Natural killer cell (primary cell): ENCODE measurements around the gene MAP7D3. TPM values are rescaled to one million over a fixed set of nuclear protein-coding genes. Genes with fewer than 3 reads are reported as not detected.

Experiments used
- ATAC-seq, 3 donors: fragments of 150-1000 bp in 2 of 3; fragments of 200-7000 bp in 1 of 3; cut with Tn5 transposase; 1 replicate in 1 of 3; 2 replicates in 2 of 3; pipeline ENCODE4 v1.10.0; 2021; ENCODE audit warnings: mild to moderate bottlenecking in 2 of 3, moderate library complexity in 2 of 3
- DNase-seq, 2 donors: peaks; one replicate each; pipeline versions ENCODE4 v3.0.0 to v3.0.0-alpha.2; 2013 to 2021; ENCODE audit warnings: mixed read lengths in 1 of 2
- H3K27ac ChIP-seq: one replicate; pipeline ENCODE4 v1.5.1; 2013; ENCODE audit warnings: mild to moderate bottlenecking, low read length
- H3K27me3 ChIP-seq: one replicate; pipeline ENCODE4 v1.6.1; 2013; ENCODE audit warnings: low read length; ENCODE audit not compliant: control insufficient read depth, insufficient read depth
- H3K36me3 ChIP-seq: one replicate; pipeline ENCODE4 v1.6.1; 2013; ENCODE audit warnings: low read length; ENCODE audit not compliant: control insufficient read depth, insufficient read depth
- H3K4me1 ChIP-seq: one replicate; pipeline ENCODE4 v1.6.1; 2013; ENCODE audit warnings: low read length; ENCODE audit not compliant: control insufficient read depth, insufficient read depth
- H3K4me3 ChIP-seq: one replicate; pipeline ENCODE4 v1.5.1; 2013; ENCODE audit warnings: low read length
- H3K9me3 ChIP-seq: one replicate; pipeline ENCODE4 v1.6.1; 2013; ENCODE audit warnings: low read length; ENCODE audit not compliant: control insufficient read depth, insufficient read depth
- H3K27ac Mint-ChIP-seq, 2 donors: one replicate each; pipeline ENCODE4 v1.8.0; 2022; ENCODE audit warnings: mild to moderate bottlenecking in 2 of 2, mixed read lengths in 2 of 2, moderate library complexity in 1 of 2
- H3K27me3 Mint-ChIP-seq, 2 donors: one replicate each; pipeline ENCODE4 v1.8.0; 2022; ENCODE audit warnings: low read depth in 2 of 2, mixed read lengths in 2 of 2
- H3K36me3 Mint-ChIP-seq: one replicate; pipeline ENCODE4 v1.8.0; 2022; ENCODE audit warnings: mixed read lengths
- H3K4me1 Mint-ChIP-seq, 2 donors: one replicate each; pipeline ENCODE4 v1.8.0; 2022; ENCODE audit warnings: mixed read lengths in 2 of 2
- H3K4me3 Mint-ChIP-seq: one replicate; pipeline ENCODE4 v1.8.0; 2022; ENCODE audit warnings: mild to moderate bottlenecking, moderate library complexity, mixed read lengths
- H3K9me3 Mint-ChIP-seq, 2 donors: one replicate each; pipeline ENCODE4 v1.8.0; 2022; ENCODE audit warnings: mixed read lengths in 2 of 2
- CTCF ChIP-seq: fragments of 200-600 bp; IDR thresholded peaks from one replicate; pipeline ENCODE4 v1.8.0; 2022; ENCODE audit warnings: antibody characterized with exemption
- WGBS: methylation state at CpG from one replicate; pipeline ENCODE4 v1.1.7; 2013; ENCODE audit warnings: missing lambda C conversion rate; ENCODE audit not compliant: insufficient coverage; 5-methylcytosine and 5-hydroxymethylcytosine counted together
- intact Hi-C: fragments of 100-400 bp; cut with micrococcal nuclease; formaldehyde crosslinking; loops from one replicate; pipeline ENCODE4 v1.14.2; 2022
- total RNA-seq, 4 donors: library from RNA; stranded (reverse); fragments of 120-200 nt in 1 of 4; gene quantifications; one replicate each; pipeline versions ENCODE4 v1.2.3 to v1.2.4, GENCODE V29; 2013 to 2022

The MAP7D3 gene
- total RNA-seq, 3 donors from 2014 or later (not counting 1 experiment from before 2014, with no cell fraction given) = 5.6 to 6.1 (median 5.7) TPM

GRCh38 chrX:136183172-136183571 lies 68.0 kb downstream of the MAP7D3 start:
- no peaks in the 10 kb centered on the region for H3K4me1 Mint-ChIP-seq
- no peak overlapping the region for H3K4me3 ChIP-seq
- ATAC-seq (no peak), DNase-seq (no peak)
- no peaks in the 10 kb centered on the region for H3K36me3 ChIP-seq
- no peaks in the 10 kb centered on the region for H3K4me1 ChIP-seq
- no peak overlapping the region for H3K27ac ChIP-seq
- no peak for TF ChIP-seq CTCF
- no peaks in the 10 kb centered on the region for H3K36me3 Mint-ChIP-seq
- no CpG with 5 or more reads among the region's 4 CpGs for WGBS
- intact Hi-C loops = no loop called here
- H3K27me3 ChIP-seq = no peaks in the 10 kb centered on the region
- H3K4me3 Mint-ChIP-seq = no peak overlapping the region
- H3K9me3 Mint-ChIP-seq = no peaks in the 10 kb centered on the region
- H3K9me3 ChIP-seq = no peaks in the 10 kb centered on the region
- no peak overlapping the region for H3K27ac Mint-ChIP-seq
- H3K27me3 Mint-ChIP-seq = peaks cover 0 to 21% of the 10 kb centered on the region in 2 donors

DNA sequence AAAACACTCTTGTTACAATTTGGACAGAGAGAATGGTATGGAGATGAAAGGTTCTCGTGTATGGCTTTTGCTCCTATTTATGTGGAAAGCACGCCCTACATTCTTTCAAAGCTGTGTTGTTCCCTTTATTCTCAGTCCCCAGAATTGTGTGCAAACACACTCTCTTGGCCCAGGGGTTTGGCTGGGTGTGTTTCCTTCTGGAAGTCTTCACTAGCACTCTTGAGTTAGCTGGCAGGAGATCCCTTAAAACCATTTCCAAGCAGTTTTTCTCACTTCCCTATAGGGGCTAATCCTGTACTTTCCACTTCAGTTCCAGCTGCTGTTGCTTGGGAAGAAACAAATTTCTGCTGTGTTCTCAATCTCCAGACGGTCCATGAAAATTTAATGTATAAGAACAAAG lies 68.8 kb downstream of the MAP7D3 start:
- 86% methylated on average over 1 of the region's 3 CpGs for WGBS
- Mint-ChIP-seq H3K4me3 (no peak overlapping the region), H3K27me3 (peaks cover 0 to 21% of the 10 kb centered on the region in 2 donors), H3K36me3 (no peaks in the 10 kb centered on the region), H3K9me3 (no peaks in the 10 kb centered on the region), H3K27ac (no peak overlapping the region), H3K4me1 (no peaks in the 10 kb centered on the region)
- H3K36me3 ChIP-seq = no peaks in the 10 kb centered on the region
- DNase-seq (no peak), ATAC-seq (no peak)
- H3K9me3 ChIP-seq = no peaks in the 10 kb centered on the region
- no peaks in the 10 kb centered on the region for H3K4me1 ChIP-seq
- no peak overlapping the region for H3K4me3 ChIP-seq
- intact Hi-C loops = no loop called here
- H3K27me3 ChIP-seq = no peaks in the 10 kb centered on the region
- TF ChIP-seq CTCF = no peak
- no peak overlapping the region for H3K27ac ChIP-seq

DNA sequence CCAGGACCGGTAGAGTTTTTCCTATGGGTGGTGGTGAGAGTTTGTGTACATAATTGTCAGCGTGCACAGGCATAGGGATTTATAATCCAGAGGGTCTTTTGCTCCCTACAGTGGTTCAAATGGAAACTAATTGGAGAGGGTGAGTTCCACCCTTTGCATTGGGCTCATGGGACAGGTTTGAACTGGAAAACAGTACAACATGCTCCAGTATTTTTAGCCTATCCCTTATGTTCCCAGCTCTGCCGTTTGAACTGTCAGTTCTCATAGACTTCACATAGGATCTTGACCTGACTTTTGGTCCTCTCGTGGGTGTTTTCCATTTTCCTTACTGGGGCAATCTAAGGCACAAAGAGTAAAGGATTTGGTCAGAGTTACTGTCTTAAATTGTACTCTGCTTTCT lies 72.1 kb downstream of the MAP7D3 start:
- 93% methylated on average over 4 of the region's 4 CpGs for WGBS
- H3K27me3 Mint-ChIP-seq = peaks cover 0 to 20% of the 10 kb centered on the region in 2 donors
- intact Hi-C loops = no loop called here

More for the DNA sequence above, 72.1 kb downstream of the MAP7D3 start:
- H3K27ac Mint-ChIP-seq = no peak overlapping the region
- H3K27ac ChIP-seq = no peak overlapping the region
- no peak for TF ChIP-seq CTCF
- H3K4me3 ChIP-seq = no peak overlapping the region
- no peaks in the 10 kb centered on the region for H3K4me1 Mint-ChIP-seq
- H3K27me3 ChIP-seq = no peaks in the 10 kb centered on the region
- no peaks in the 10 kb centered on the region for H3K9me3 Mint-ChIP-seq
- no peaks in the 10 kb centered on the region for H3K4me1 ChIP-seq
- H3K4me3 Mint-ChIP-seq = no peak overlapping the region
- H3K9me3 ChIP-seq = no peaks in the 10 kb centered on the region
- no peak for ATAC-seq
- H3K36me3 ChIP-seq = no peaks in the 10 kb centered on the region
- no peaks in the 10 kb centered on the region for H3K36me3 Mint-ChIP-seq
- no peak for DNase-seq
